Peyer's patch (tissue), 4 donors: Measurements from ENCODE around the gene PCBD1.

Experiments used
- CTCF ChIP-seq, 6 experiments: fragments of 450-650 bp in 4 of 6; fragments of 200-600 bp in 2 of 6; sonication (generic) in 1 of 6; IDR thresholded peaks; one replicate each; pipeline ENCODE4 v1.5.1; 2017 to 2019; ENCODE audit warnings: antibody characterized with exemption in 6 of 6, mild to moderate bottlenecking in 3 of 6, moderate library complexity in 1 of 6
- POLR2A ChIP-seq, 2 donors: fragments of 450-650 bp; IDR thresholded peaks; one replicate each; pipeline ENCODE4 v1.5.1; 2017; ENCODE audit warnings: antibody characterized with exemption in 2 of 2, mild to moderate bottlenecking in 2 of 2, moderate library complexity in 2 of 2

- TF ChIP-seq POLR2A (IDR thresholded peaks at IDR 0.05) = no peak
- TF ChIP-seq CTCF (IDR thresholded peaks at IDR 0.05) = no peak
Observed at GRCh38 chr10:70907637-70908405, 19.5 kb upstream of the PCBD1 start.
